HG03520 (cell line): Measurements from ENCODE around the gene MYLK.
"Not testable (repeated sequence)": the region's sequence is repeated elsewhere in the genome, so short reads cannot be mapped to it uniquely, and the experiment has no call there.

Experiments used
- ATAC-seq: cut with Tn5 transposase; IDR thresholded peaks from one replicate; pipeline ENCODE4 v1.9.1; 2021; ENCODE audit warnings: mild to moderate bottlenecking, moderate library complexity; ENCODE audit not compliant: unreplicated experiment

Gene MYLK

GRCh38 chr3:123728014-123728413, 156.1 kb downstream of the MYLK start:
- no peak for ATAC-seq

GRCh38 chr3:123725652-123726400, 158.3 kb downstream of the MYLK start:
- no peak for ATAC-seq

- no peak for ATAC-seq
Measured at GRCh38 chr3:123724306-123724705, 159.8 kb downstream of the MYLK start.

DNA sequence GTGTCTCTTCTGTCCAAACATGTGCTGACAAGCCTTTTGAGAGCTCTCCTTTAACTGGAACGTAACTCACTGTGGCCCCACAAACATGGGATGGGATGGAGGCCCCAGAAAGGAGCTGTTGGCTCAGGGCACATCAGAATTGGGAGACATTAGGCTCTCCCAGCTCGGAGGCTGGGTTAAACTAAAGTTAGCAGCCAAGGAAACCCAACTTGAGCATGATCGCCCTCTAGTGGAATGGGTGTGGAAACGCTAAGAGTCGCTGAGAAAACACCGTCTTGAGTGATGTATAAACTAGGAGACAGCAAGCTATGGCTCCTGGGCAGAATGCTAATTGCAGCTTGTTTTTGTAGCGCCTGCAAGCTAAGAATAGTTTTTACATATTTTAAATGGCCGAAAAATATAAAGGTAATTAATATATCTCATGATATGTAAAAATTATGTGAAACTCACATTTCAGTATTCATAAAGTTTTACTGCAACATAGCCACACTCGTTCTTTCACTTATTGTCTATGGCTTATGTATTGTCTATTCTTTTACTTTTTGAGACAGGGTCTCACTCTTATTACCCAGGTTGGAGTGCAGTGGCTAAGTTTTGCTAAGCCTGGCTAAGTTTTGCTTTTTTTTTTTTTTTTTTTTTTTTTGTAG, 160.5 kb downstream of the MYLK start:
- ATAC-seq = no peak

DNA sequence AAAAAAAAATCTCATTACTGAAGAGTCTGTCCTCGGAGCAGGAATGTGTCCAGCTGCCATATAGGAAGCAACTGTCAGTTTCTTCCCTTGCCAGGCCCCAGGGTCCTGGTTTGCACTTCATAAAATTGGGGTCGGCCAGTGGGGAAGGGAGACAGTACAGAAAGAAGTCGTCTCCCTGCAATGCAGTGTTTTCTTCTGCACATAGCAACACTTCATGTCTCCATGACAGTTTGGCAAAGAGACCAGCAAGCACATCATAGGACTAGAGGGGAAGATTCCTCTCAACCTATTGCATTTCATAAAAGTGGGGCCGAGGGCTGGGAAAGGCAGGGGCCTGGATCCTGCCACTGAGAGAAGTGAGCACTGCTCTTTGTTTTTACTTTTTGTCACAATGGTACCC, 161.1 kb downstream of the MYLK start:
- no peak for ATAC-seq

GRCh38 chr3:123722456-123722855, 161.7 kb downstream of the MYLK start:
- no peak for ATAC-seq

DNA sequence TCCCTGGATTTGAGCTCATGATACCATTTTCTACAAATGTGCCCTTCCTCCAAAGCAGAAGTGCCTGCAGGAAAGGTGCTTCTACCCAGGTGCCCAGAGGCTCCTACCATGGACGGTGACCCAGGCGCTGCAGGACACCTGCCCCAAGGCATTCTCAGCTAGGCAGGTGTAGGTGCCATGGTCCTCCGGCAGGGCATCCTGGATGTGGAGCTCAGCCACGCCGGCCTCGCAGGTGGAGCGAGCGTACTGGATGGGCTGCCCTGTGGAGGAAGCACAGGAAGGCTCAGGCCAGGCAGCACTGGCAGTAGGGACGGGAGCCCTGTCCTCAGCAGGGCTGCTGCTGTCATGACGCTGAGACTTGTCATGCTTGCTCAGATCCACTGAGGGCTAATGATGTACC, 162.1 kb downstream of the MYLK start:
- ATAC-seq = no peak

DNA sequence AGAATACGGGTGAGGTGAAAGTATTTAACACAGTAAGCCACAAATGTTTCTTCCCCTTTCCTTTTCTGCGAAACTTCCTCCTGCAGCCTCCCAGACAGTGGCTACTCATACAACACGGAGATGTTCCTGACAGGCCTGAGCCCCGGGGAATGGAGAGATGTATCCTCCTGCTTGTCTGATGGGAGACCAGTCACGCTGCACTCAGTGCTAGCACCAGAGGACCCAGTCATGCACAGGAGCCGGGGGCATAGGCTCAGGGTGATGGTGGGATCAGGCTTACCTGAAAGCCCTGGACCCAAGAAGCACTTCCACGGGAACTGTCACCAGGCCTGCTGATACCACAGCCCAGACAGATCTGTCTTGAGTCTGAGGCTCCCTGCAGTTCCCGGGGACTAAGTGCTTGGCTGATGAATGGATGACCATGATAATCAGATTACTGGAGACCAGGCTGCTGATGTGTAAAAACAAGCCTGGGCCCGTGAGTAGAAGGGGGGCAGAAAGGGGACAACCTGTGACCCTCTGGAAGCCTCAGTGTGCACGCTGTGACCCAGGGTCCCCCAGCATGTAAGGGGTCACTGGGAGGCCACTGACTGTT, 162.9 kb downstream of the MYLK start:
- not testable (repeated sequence) for ATAC-seq

DNA sequence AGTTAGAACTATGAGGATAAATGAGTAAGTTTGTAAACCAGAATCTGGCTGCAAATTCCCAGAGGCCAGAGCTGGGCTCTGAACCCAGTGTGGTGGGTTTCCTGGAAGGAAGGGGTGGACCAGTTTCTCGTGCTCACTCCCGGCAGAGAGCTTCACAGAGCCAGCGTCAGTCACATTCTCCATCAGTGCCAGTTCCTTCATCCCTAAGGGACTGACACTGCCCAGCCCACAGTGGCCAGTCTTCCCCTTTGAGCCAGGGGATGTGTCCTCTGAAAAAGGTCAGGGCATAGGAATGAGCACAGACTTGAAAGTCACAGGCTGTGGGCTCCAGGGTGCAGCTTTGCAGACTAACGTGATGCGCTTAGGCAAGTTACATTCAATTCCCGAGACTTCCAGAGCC, 163.5 kb downstream of the MYLK start:
- ATAC-seq = no peak

DNA sequence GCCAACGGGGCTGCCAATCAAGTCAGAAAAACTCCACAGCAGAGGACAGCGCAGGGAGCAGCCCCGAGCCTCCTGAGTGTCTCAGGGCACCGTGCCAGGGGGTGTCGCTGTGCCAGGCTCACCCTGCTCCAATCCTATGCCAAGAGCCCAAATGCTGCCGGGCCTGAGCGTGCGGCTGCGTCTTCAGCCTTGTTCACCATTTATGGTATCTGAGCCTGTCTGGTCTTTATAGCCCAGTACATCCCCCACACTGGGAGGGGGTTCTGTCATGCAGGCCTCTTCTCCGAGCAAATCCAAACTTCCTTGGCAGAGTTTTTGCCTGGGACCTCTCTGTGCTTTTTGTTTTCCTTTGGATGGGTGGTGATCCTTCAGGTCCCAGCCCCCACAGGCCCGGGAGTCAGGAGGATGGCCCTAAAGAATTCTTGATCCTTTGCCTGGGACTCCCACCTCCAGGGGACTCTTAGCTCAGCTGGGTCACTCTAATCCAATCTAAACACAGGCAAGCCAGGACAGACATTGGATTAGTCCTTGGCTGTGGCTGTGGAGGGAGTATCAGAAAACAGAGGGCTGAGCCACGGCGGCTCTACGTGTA, 164.2 kb downstream of the MYLK start:
- no peak for ATAC-seq

DNA sequence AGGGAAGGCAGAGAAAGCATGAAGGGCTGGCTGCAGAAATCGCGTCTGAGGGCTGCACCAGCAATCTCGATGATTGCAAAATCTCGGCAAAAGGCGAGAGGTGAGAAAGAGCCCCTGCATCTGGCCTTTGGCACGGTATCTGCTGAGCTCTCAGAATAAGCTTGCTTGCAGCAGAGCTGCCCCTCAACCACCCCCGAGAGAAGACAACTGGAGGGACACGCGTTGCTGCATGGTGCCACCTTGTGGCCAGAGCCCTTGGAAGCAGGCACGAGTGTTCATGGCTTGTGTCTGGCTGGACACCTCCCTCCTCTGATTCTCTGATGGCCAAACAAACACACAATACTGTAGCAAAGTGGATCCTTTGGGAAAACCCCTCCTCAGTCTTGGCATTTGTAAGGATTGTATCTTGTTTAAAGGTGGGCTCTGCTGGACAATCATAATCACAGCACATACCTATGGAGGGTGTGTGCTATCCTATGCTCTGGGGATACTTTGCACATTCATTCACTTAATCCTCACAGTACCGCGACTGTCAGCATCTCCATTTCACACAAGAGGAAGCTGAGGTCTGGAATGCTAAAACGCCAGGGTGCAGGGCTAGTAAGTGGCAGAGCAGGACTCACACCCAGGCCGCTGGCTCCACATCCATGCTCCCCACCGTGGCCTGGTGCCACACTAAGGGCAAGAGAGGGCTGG, 164.9 kb downstream of the MYLK start:
- not testable (repeated sequence) for ATAC-seq

GRCh38 chr3:123718108-123718507, 166.0 kb downstream of the MYLK start:
- no peak for ATAC-seq

- ATAC-seq = not testable (repeated sequence)
Measured at GRCh38 chr3:123717451-123717850, 166.7 kb downstream of the MYLK start.

DNA sequence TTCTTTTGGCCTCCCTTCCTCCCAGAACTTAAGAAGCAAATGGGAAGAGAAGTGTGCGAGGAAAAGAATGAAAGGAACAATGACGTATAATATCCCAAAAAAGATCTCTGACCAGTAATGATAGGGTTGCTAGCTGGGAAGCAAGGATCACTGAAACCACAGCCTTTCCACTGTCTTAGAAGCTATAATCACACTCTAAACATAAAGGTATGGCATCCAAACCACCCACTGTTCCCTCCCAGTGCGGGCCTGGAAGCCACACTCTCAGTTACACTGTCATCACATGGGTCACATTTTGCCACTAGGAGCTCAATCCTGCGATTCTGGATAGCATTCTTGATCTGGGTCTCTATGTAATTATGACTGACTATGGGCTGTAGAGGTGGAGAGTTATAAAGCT, 167.7 kb downstream of the MYLK start:
- ATAC-seq = no peak

- no peak for ATAC-seq
Measured at GRCh38 chr3:123713211-123713610, 170.9 kb downstream of the MYLK start.

DNA sequence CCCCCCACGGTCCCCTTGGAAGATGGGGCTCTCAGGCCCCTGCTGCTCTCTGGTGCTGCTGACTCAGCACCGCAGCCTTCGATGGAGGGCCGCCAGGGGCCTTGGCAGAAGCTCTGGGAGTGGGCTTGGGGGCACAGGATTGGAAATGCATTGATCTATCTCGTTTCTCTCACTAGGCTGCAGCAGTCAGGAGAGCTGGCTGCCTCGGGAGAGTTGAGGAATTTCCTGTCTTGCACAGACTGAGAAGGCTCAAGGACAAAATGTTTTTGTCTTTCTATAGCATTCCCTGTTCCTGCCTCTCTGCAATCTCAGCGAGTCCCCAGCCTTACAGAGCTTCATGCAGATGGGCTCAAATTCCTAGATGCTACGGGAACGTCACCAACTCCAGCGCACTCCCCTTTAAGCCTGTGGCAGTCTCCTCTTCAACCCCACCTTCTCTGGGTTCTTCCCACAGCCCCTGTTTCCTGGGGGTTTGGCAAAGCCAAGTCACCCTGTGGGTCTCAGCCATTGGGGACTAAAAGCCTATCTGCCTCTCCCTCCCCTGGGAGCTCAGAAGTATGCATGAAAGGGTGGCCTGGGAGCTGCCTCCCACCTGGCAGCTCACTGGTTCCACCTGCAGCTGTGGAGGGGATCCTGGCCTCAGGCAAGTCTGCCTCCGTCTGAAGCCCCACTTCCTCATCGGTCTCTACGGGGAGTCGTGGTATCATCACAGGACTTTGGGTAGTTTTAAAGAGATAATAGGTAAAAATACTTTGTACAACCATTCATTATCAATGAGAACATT, 171.9 kb downstream of the MYLK start:
- no peak for ATAC-seq

DNA sequence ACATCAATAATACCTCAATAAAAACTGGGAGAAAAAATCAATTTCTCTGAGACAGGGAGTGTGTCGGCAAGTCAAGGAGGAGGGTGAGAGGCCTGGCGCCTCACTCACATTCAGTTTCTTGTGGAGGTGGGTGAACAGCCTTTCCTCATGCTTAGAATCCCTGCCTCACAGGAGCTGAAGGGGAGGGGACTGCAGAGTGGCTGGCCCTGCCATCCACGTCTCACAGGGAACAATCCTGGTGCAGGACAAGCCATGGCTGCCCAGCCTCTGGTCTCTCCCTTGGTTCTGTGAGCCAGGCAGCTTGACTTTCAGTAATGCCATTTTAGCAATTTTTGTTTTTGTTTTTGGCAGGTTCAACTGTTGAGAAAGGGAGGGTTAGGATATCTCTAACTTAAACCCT, 172.8 kb downstream of the MYLK start:
- ATAC-seq = no peak

GRCh38 chr3:123708531-123708930, 175.6 kb downstream of the MYLK start:
- ATAC-seq = no peak

- not testable (repeated sequence) for ATAC-seq
Measured at GRCh38 chr3:123707641-123708040, 176.5 kb downstream of the MYLK start.

GRCh38 chr3:123706871-123707270, 177.3 kb downstream of the MYLK start:
- no peak for ATAC-seq
